ENCODE results near the gene TOMM40L.

TOMM40L gene

DNA sequence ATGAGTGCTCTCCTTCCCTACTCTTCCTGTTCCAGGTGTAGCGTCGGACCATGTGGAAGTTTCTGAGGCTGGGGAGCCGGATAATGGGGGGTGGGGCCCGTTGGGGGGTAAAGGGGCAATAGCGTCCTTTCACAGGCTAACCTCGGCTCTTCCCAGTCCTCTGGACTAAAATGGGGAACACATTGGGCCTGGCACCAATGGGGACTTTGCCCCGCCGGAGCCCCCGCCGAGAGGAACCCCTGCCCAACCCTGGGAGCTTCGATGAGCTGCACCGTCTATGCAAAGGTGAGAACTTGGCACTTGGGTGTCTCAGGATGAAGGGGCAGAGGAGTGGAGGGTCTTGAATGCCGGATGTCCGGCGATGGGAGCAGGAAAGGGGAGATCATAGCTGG lies 456 bp downstream of the TOMM40L start:
- peak overlapping the region; percentile 76 for H3K27ac ChIP-seq
- TF ChIP-seq, protein P1, sequence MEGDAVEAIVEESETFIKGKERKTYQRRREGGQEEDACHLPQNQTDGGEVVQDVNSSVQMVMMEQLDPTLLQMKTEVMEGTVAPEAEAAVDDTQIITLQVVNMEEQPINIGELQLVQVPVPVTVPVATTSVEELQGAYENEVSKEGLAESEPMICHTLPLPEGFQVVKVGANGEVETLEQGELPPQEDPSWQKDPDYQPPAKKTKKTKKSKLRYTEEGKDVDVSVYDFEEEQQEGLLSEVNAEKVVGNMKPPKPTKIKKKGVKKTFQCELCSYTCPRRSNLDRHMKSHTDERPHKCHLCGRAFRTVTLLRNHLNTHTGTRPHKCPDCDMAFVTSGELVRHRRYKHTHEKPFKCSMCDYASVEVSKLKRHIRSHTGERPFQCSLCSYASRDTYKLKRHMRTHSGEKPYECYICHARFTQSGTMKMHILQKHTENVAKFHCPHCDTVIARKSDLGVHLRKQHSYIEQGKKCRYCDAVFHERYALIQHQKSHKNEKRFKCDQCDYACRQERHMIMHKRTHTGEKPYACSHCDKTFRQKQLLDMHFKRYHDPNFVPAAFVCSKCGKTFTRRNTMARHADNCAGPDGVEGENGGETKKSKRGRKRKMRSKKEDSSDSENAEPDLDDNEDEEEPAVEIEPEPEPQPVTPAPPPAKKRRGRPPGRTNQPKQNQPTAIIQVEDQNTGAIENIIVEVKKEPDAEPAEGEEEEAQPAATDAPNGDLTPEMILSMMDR (conservative IDR thresholded peaks at IDR 0.05) = no peak

GRCh38 chr1:161226759-161227158 lies 899 bp downstream of the TOMM40L start:
- peak overlapping the region; percentile 76 for H3K27ac ChIP-seq
- TF ChIP-seq, protein P1 (conservative IDR thresholded peaks at IDR 0.05) = no peak

DNA sequence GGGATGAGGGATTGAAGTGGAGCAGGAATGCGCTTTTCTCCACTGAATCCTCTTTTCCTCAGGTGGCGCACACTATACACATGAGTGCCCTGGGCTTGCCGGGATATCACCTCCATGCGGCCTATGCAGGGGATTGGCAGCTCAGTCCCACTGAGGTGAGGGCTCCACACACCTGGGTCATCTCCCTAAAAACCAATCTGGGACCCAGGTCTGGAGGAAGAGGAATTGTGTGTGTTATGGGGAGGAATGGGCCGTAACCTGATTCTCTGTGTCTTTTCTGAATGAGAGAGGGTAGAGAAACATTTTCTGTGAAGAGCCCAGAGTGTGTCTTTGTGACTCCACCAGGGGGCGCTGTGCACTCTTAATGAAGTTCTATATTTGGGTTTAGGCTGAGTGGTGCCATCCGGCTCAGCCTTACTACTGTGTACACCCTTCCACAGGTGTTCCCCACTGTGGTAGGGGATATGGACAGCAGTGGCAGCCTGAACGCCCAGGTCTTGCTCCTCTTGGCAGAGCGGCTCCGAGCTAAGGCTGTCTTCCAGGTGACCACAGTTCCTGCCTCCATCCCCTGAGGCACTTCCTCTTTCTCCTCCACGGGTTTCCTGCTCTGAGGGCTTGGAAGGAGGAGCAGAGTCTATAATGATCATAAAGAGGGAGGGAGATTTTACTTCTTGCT lies 1.5 kb downstream of the TOMM40L start:
- TF ChIP-seq, protein P1 (conservative IDR thresholded peaks at IDR 0.05) = peak; percentile 87
- peak overlapping the region; percentile 76 for H3K27ac ChIP-seq

- TF ChIP-seq, protein P1 (conservative IDR thresholded peaks at IDR 0.05) = no peak
- H3K27ac ChIP-seq = peak overlapping the region; percentile 76
These were observed 2.2 kb downstream of the TOMM40L start for GRCh38 chr1:161228032-161228431.

DNA sequence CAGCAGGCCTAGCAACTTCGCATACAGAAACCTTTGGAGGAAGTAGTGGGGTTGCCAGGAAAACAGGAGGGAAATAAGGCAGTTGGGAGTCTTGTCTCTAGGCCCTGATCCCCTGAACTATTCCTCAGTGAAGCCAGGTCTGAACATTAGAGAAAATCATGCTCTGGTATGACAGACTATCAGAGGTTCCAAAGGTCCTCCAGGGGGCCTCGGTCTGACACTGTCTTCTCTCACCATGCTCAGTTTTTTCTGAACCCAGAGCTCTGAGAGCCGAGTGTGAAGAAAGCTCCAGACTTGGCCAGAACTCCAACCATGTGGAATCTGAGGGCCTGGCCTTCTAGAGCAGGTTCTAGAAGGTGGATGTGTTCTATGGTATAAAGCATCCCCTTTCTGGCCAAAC lies 4.0 kb downstream of the TOMM40L start:
- no peak overlapping the region for H3K27ac ChIP-seq
- TF ChIP-seq, protein P1 (conservative IDR thresholded peaks at IDR 0.05) = peak; percentile 45

GRCh38 chr1:161230762-161231161 lies 4.9 kb downstream of the TOMM40L start:
- TF ChIP-seq, protein P1 (conservative IDR thresholded peaks at IDR 0.05) = no peak
- H3K27ac ChIP-seq = no peak overlapping the region

GRCh38 chr1:161233102-161233501 lies 7.2 kb downstream of the TOMM40L start:
- H3K27ac ChIP-seq = no peak overlapping the region

More at GRCh38 chr1:161233102-161233501, 7.2 kb downstream of the TOMM40L start:
- TF ChIP-seq, protein P1 (conservative IDR thresholded peaks at IDR 0.05) = no peak
